Sigmoid colon (tissue), 4 donors: ENCODE measurements around the gene DNAJC21.

Experiments
- EP300 ChIP-seq, 4 donors: sonication (generic); formaldehyde crosslinking; IDR thresholded peaks; one replicate each; pipeline ENCODE4 v1.6.1; 2017; ENCODE audit warnings: antibody characterized with exemption in 4 of 4
- POLR2A ChIP-seq, 2 donors: fragments of 450-650 bp; IDR thresholded peaks; one replicate each; pipeline ENCODE4 v1.6.1; 2016; ENCODE audit warnings: antibody characterized with exemption in 2 of 2, mild to moderate bottlenecking in 2 of 2, moderate library complexity in 2 of 2
- TF ChIP-seq, protein P1 (sequence below), 4 experiments: fragments of 450-650 bp in 3 of 4; fragments of 200-600 bp in 1 of 4; IDR thresholded peaks; one replicate each; pipeline ENCODE4 v1.5.1; 2016 to 2019; ENCODE audit warnings: antibody characterized with exemption in 4 of 4, mild to moderate bottlenecking in 3 of 4, moderate library complexity in 2 of 4

DNA sequence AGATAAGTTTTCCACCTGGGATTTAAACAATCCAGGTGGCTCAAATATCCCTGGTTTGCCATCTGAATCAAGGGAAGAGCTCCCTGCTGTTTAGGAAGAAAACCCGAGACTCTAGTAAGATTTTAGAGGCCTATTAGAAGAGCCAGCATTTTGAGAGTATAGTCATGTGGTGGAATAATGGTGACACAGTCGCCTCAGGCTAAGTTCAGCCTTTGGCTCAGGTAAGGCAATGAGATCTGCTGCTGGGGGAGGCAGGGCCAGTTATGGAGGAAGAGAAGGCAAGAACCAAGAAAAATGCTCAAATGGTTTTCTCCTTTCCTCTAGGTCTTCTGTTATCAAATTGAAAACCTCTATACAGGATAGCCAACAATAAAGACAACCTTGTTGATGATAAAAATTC, 30.3 kb upstream of the DNAJC21 start:
- TF ChIP-seq, protein P1, sequence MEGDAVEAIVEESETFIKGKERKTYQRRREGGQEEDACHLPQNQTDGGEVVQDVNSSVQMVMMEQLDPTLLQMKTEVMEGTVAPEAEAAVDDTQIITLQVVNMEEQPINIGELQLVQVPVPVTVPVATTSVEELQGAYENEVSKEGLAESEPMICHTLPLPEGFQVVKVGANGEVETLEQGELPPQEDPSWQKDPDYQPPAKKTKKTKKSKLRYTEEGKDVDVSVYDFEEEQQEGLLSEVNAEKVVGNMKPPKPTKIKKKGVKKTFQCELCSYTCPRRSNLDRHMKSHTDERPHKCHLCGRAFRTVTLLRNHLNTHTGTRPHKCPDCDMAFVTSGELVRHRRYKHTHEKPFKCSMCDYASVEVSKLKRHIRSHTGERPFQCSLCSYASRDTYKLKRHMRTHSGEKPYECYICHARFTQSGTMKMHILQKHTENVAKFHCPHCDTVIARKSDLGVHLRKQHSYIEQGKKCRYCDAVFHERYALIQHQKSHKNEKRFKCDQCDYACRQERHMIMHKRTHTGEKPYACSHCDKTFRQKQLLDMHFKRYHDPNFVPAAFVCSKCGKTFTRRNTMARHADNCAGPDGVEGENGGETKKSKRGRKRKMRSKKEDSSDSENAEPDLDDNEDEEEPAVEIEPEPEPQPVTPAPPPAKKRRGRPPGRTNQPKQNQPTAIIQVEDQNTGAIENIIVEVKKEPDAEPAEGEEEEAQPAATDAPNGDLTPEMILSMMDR (IDR thresholded peaks at IDR 0.05) = no peak
- TF ChIP-seq EP300 (IDR thresholded peaks at IDR 0.05) (no peak), POLR2A (IDR thresholded peaks at IDR 0.05) (no peak)
